ENCODE results near the gene SMYD3. TPM values are rescaled to one million over a fixed set of nuclear protein-coding genes. Genes with fewer than 3 reads are reported as not detected.

Gene SMYD3
- total and polyA plus RNA-seq, 2 of the 4 experiments (the other 2 are of a cell fraction), result 26.5 to 37.6 TPM

GRCh38 chr1:245810181-245810769, 696.8 kb downstream of the SMYD3 start:
- H3K18ac ChIP-seq (ENCODE audit: low read depth, low read length), result no peak overlapping the region
- dilution Hi-C loops (cut with HindIII; ENCODE audit: low sequenced_read_pairs, unreplicated experiment), result no loop called here
- H3K56ac ChIP-seq (ENCODE audit: extremely low read depth, insufficient read depth, low read length), result no peak overlapping the region
- H2AK5ac ChIP-seq (ENCODE audit: low read depth, low read length), result no peak overlapping the region
- no peaks in the 10 kb centered on the region for H3K9me3 ChIP-seq (ENCODE audit: control insufficient read depth, insufficient read depth, low read length)
- H3K4me3 ChIP-seq (ENCODE audit: insufficient read depth, low read depth, low read length), result no peak overlapping the region
- H2AFZ ChIP-seq (replicated peaks; ENCODE audit: low read length, poor library complexity), result no peak overlapping the region
- POLR2A ChIA-PET (ENCODE audit: unreplicated experiment), result no interaction called here
- H4K91ac ChIP-seq (ENCODE audit: insufficient read depth, low read depth, low read length), result no peak overlapping the region
- no peaks in the 10 kb centered on the region for H3K79me1 ChIP-seq (ENCODE audit: low read depth in 1 of 2, low read length in 2 of 2)
- DNase-seq (no peak), ATAC-seq (ENCODE audit: low read depth) (no peak)
- no TSS peak for BruUV-seq (replicated peaks)
- in situ Hi-C loops (cut with MboI; ENCODE audit: low sequenced_read_pairs), result no loop called here
- no peak overlapping the region for H3K23ac ChIP-seq (ENCODE audit: low read depth, low read length)
- H3K9ac ChIP-seq (ENCODE audit: low read depth, low read length), result no peak overlapping the region
- no peaks in the 10 kb centered on the region for H3K36me3 ChIP-seq (ENCODE audit: control insufficient read depth, insufficient read depth, low read length)
- H4K5ac ChIP-seq (ENCODE audit: low read depth, low read length), result no peak overlapping the region
- no peak overlapping the region for H2BK120ac ChIP-seq (ENCODE audit: low read depth, low read length)
- H2AK9ac ChIP-seq (replicated peaks; ENCODE audit: low read depth, low read length, poor library complexity), result peak overlapping the region; percentile 33
- TF ChIP-seq USF2 (IDR thresholded peaks at IDR 0.05; ENCODE audit: low read depth, low read length), result no peak
- no peak for TF ChIP-seq CTCF (conservative IDR thresholded peaks at IDR 0.05; ENCODE audit: low read depth, low read length)
- no peak for TF ChIP-seq MXI1 (IDR thresholded peaks at IDR 0.05; ENCODE audit: borderline replicate concordance, low read depth, low read length)
- TF ChIP-seq RCOR1 (IDR thresholded peaks at IDR 0.05; ENCODE audit: insufficient replicate concordance, low read length), result no peak
- no peak for TF ChIP-seq FOS (IDR thresholded peaks at IDR 0.05; ENCODE audit: low read depth, low read length)
- TF ChIP-seq BHLHE40 (IDR thresholded peaks at IDR 0.05; ENCODE audit: low read depth, low read length), result no peak
- no peak for TF ChIP-seq SMC3 (IDR thresholded peaks at IDR 0.05; ENCODE audit: low read depth, low read length)
- no peak for TF ChIP-seq MAFK (IDR thresholded peaks at IDR 0.05; ENCODE audit: low read depth, low read length)
- no peak for TF ChIP-seq ELK1 (IDR thresholded peaks at IDR 0.05; ENCODE audit: borderline replicate concordance, low read depth, low read length)
- no peak for TF ChIP-seq POLR2A (IDR thresholded peaks at IDR 0.05; ENCODE audit: low read depth, low read length)
- no peak for TF ChIP-seq CHD1 (IDR thresholded peaks at IDR 0.05; ENCODE audit: low read depth, low read length)
- no peak for TF ChIP-seq RFX5 (IDR thresholded peaks at IDR 0.05; ENCODE audit: low read depth, low read length)
- TF ChIP-seq NFE2L2 (IDR thresholded peaks at IDR 0.05; ENCODE audit: low read depth, low read length), result no peak
- TF ChIP-seq CEBPB (IDR thresholded peaks at IDR 0.05; ENCODE audit: low read depth, low read length), result no peak
- TF ChIP-seq RAD21 (IDR thresholded peaks at IDR 0.05; ENCODE audit: low read length), result no peak
- intact Hi-C loops (cut with micrococcal nuclease), result no loop called here
- H2BK5ac ChIP-seq (ENCODE audit: low read depth, low read length, poor library complexity, severe bottlenecking), result no peak overlapping the region
- H4K8ac ChIP-seq (ENCODE audit: low read depth in 2 of 2, low read length in 2 of 2), result no peak overlapping the region
- H2BK15ac ChIP-seq (ENCODE audit: low read depth, low read length), result no peak overlapping the region
- no peaks in the 10 kb centered on the region for H4K20me1 ChIP-seq (ENCODE audit: insufficient read depth, low read length)
- no peaks in the 10 kb centered on the region for H3K4me1 ChIP-seq (ENCODE audit: control insufficient read depth, insufficient read depth, low read length)
- no peak overlapping the region for H3K27ac ChIP-seq (ENCODE audit: insufficient read depth, low read length)
- no peak overlapping the region for H3K14ac ChIP-seq (replicated peaks; ENCODE audit: low read depth, low read length)
- CTCF ChIA-PET, result interaction anchor here (1.2 kb wide), 1 partner anchor 12 kb away, joined by 3 read pairs; no protein-coding TSS in a partner anchor
- no peaks in the 10 kb centered on the region for H3K27me3 ChIP-seq (ENCODE audit: control insufficient read depth, insufficient read depth, low read length)
- no CpG with 5 or more reads among the region's 6 CpGs for WGBS, 2 experiments (ENCODE audit: extremely low coverage in 2 of 2, insufficient read length in 1 of 2)
- no peak overlapping the region for H3K4ac ChIP-seq (ENCODE audit: low read depth, low read length)
- no peak overlapping the region for H3K4me2 ChIP-seq (ENCODE audit: low read depth, low read length)
- H3K9me1 ChIP-seq (ENCODE audit: insufficient read depth, low read length), result no peaks in the 10 kb centered on the region
- H2BK20ac ChIP-seq (ENCODE audit: low read depth, low read length), result no peak overlapping the region
